Kidney (tissue), 14 donors: Measurements from ENCODE around the gene ZIK1. TPM values are rescaled to one million over a fixed set of nuclear protein-coding genes. Genes with fewer than 3 reads are reported as not detected.
A peak's percentile ranks its signal among the peaks of the same experiment; 100 is the strongest.

Source experiments
- DNase-seq, 5 donors: peaks; one replicate each; pipeline ENCODE4 v3.0.0-alpha.2; 2013 to 2020
- FAIRE-seq: peaks from 2 replicates; lab custom pipeline; 2012; peaks lifted over from hg19 to GRCh38; lab: Jason Lieb, UNC
- H3K27ac ChIP-seq, 2 donors: one replicate each; pipeline ENCODE4 v1.7.0; 2013; ENCODE audit warnings: low read depth in 2 of 2, low read length in 2 of 2, inconsistent platforms in 1 of 2
- H3K27me3 ChIP-seq: one replicate; pipeline ENCODE4 v1.7.1; 2013; ENCODE audit warnings: low read length, inconsistent platforms; ENCODE audit not compliant: control insufficient read depth, insufficient read depth
- H3K36me3 ChIP-seq, 3 donors: one replicate each; pipeline versions ENCODE4 v1.7.0 to v1.7.1; 2013; ENCODE audit warnings: low read length in 3 of 3, control low read depth in 1 of 3, inconsistent platforms in 1 of 3; ENCODE audit not compliant: insufficient read depth in 3 of 3, control insufficient read depth in 2 of 3
- H3K4me1 ChIP-seq, 3 donors: one replicate each; pipeline versions ENCODE4 v1.7.0 to v1.7.1; 2013; ENCODE audit warnings: low read length in 3 of 3, inconsistent platforms in 1 of 3, low read depth in 1 of 3; ENCODE audit not compliant: control insufficient read depth in 2 of 3, insufficient read depth in 2 of 3
- H3K4me3 ChIP-seq, 3 donors: one replicate each; pipeline versions ENCODE4 v1.7.0 to v1.8.1; 2013; ENCODE audit warnings: low read length in 3 of 3, control low read depth in 1 of 3, inconsistent platforms in 1 of 3
- H3K9ac ChIP-seq, 3 donors: one replicate each; pipeline versions ENCODE4 v1.7.0 to v1.7.1; 2013; ENCODE audit warnings: low read length in 3 of 3, control low read depth in 1 of 3, inconsistent platforms in 1 of 3
- H3K9me3 ChIP-seq, 3 donors: one replicate each; pipeline versions ENCODE4 v1.7.0 to v1.7.1; 2013; ENCODE audit warnings: low read length in 3 of 3, control low read depth in 1 of 3, inconsistent platforms in 1 of 3; ENCODE audit not compliant: control insufficient read depth in 2 of 3, insufficient read depth in 1 of 3
- intact Hi-C: fragments of 100-400 bp; cut with DNase I; formaldehyde crosslinking; loops from one replicate; pipeline ENCODE4 v1.11.1; 2022
- polyA plus RNA-seq: library from polyadenylated mRNA; stranded (reverse); fragments of 350-450 nt; fragmentation: Illumina TruSeq; extraction: RNeasy Lipid Tissue Mini Kit (QIAGEN cat#74804); gene quantifications from one replicate; pipeline ENCODE4 v1.2.3, GENCODE V29; 2014; ENCODE audit warnings: low read depth, low replicate concordance; ENCODE audit not compliant: insufficient read depth
- total RNA-seq: library from RNA; stranded (reverse); fragmentation: NEBNext Ultra II Directional; extraction: Animal tissue kit (Norgen Biotek cat#: 25700); gene quantifications from one replicate; pipeline ENCODE4 v1.2.1, GENCODE V29; 2021
- TF ChIP-seq, protein P1 (sequence below): IDR thresholded peaks from 3 replicates; pipeline ENCODE4 v1.5.1; 2012; ENCODE audit warnings: mild to moderate bottlenecking, moderate library complexity, borderline replicate concordance; ENCODE audit not compliant: insufficient read depth; ENCODE audit errors: extremely low read depth
- donor health status: control.
- donor health status: control.
- donor health status: control.
- donor health status: control.
- donor health status: control.
- donor health status: DM: yes; HTN: yes; CAD: no.
- donor health status: Normal renal cell carcinoma (clear cell type).

The ZIK1 gene
- total and polyA plus RNA-seq, 2 donors from 2014 or later: 3.1 to 9.3 TPM

DNA sequence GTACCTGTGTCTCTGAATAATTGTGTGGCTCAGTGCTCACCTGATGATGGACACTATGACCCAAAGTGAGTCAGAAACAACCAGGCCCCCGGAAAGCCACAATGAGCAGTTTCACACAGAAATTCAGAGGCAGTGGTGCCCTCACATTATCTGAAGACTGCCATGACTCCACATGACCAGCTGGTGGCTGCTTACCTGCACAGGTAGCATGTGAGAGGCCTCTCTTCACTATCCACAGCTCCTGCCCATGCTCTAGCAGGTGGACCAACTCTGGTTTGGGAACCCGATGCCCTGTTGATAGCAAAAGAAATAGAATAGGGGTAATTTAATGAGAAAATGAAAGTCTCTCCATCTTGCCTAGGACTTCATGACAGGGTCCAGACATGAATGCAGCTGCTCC lies 31.5 kb upstream of the ZIK1 start:
- TF ChIP-seq, protein P1, sequence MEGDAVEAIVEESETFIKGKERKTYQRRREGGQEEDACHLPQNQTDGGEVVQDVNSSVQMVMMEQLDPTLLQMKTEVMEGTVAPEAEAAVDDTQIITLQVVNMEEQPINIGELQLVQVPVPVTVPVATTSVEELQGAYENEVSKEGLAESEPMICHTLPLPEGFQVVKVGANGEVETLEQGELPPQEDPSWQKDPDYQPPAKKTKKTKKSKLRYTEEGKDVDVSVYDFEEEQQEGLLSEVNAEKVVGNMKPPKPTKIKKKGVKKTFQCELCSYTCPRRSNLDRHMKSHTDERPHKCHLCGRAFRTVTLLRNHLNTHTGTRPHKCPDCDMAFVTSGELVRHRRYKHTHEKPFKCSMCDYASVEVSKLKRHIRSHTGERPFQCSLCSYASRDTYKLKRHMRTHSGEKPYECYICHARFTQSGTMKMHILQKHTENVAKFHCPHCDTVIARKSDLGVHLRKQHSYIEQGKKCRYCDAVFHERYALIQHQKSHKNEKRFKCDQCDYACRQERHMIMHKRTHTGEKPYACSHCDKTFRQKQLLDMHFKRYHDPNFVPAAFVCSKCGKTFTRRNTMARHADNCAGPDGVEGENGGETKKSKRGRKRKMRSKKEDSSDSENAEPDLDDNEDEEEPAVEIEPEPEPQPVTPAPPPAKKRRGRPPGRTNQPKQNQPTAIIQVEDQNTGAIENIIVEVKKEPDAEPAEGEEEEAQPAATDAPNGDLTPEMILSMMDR: no peak
- Histone ChIP-seq H3K4me3 (peak overlapping the region in 1 of 3 donors; percentile 6), H3K36me3 (peaks cover 39 to 75% (median 55%) of the 10 kb centered on the region in 3 donors), H3K27ac (no peak overlapping the region), H3K27me3 (no peaks in the 10 kb centered on the region), H3K9ac (no peak overlapping the region), H3K9me3 (peaks cover 16 to 67% (median 19%) of the 10 kb centered on the region in 3 donors), H3K4me1 (no peaks in the 10 kb centered on the region)
- FAIRE-seq (no peak), DNase-seq (no peak)
- intact Hi-C loops: no loop called here

DNA sequence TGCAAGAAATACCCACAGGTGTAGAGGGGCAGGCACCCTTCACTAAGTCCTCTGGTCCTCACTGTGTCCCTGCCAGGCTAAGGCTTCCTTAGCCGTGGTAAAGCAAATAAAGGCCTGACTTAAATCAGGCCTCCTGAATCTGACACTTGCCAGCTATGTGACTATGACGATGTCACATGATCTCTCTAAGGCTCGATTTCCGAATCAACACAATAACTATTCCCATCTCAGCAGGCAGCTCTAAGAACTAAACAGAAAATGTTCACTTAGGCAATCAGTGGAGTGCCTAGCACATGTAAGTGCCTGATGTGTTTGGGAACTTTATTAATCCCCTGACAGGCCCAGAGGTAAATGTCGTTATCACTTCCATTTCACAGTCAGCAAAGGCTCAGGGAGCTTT lies 26.3 kb upstream of the ZIK1 start:
- H3K4me1 ChIP-seq: peaks cover 5 to 15% (median 11%) of the 10 kb centered on the region in 3 donors
- no peak for FAIRE-seq
- TF ChIP-seq, protein P1: no peak

DNA sequence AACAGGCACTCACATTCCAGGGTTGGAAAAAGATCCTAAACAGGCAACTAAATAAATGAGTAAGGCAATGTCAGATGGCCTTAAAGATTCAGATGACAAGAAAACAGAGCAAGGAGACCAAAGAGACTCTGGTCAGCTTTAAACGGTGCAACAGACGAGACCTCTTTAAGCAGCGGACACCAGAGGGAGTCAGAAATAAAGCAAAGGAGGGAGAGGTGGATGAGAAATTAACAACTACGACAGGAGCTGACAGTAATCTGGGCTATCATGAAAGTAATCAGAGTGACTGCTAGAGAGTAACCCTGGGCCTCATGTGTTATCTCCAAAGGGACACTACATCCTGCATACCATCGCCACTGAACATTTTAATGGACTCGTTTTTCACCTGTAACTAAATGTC lies 25.4 kb upstream of the ZIK1 start:
- intact Hi-C loops: no loop called here
- DNase-seq (peak in 2 of 5 donors; percentile 12 to 16), FAIRE-seq (no peak)
- no peaks in the 10 kb centered on the region for H3K27me3 ChIP-seq
- H3K36me3 ChIP-seq: peaks cover 8 to 26% (median 17%) of the 10 kb centered on the region in 3 donors
- peak overlapping the region; percentile 10 to 77 (median 74) for H3K9ac ChIP-seq
- H3K4me3 ChIP-seq: peak overlapping the region; percentile 84 to 96 (median 85)
- H3K27ac ChIP-seq: no peak overlapping the region
- TF ChIP-seq, protein P1: no peak
- peaks cover 4 to 9% (median 5%) of the 10 kb centered on the region in 3 donors for H3K9me3 ChIP-seq
- peaks cover 5 to 15% (median 11%) of the 10 kb centered on the region in 3 donors for H3K4me1 ChIP-seq

More for the DNA sequence above, 26.3 kb upstream of the ZIK1 start:
- Histone ChIP-seq H3K27me3 (no peaks in the 10 kb centered on the region), H3K9ac (no peak overlapping the region), H3K9me3 (peaks cover 5 to 17% (median 5%) of the 10 kb centered on the region in 3 donors), H3K36me3 (peaks cover 15 to 35% (median 19%) of the 10 kb centered on the region in 3 donors), H3K4me3 (peak overlapping the region in 1 of 3 donors; percentile 96), H3K27ac (no peak overlapping the region)
- intact Hi-C loops: no loop called here
- no peak for DNase-seq
